A549 (cell line): Measurements from ENCODE around the gene CNTNAP5. TPM values are rescaled to one million over a fixed set of nuclear protein-coding genes. Genes with fewer than 3 reads are reported as not detected.

Experiments
- ATAC-seq, 2 experiments: fragments of 200-7000 bp in 1 of 2; fragments of >200 bp in 1 of 2; cut with Nextera tagmentation in 1 of 2; cut with Tn5 transposase in 1 of 2; 3 replicates each; pipeline versions ENCODE4 v1.8.0 to v1.9.1; 2018 to 2020; ENCODE audit warnings: mild to moderate bottlenecking in 1 of 2, moderate library complexity in 1 of 2
- CTCF ChIA-PET: fragments of 300-600 bp; sonication (Branson Sonifier 250); formaldehyde crosslinking; extraction: SDS; loops from one replicate; lab custom pipeline; 2021; ENCODE audit warnings: antibody characterized with exemption, inconsistent platforms; lab: Yijun Ruan, JAX
- POLR2A ChIA-PET: fragments of 350-600 bp; formaldehyde crosslinking; extraction: SDS; loops from one replicate; lab custom pipeline; 2021; ENCODE audit warnings: antibody characterized with exemption, inconsistent platforms; lab: Yijun Ruan, JAX
- DNase-seq, 2 experiments: peaks; one replicate each; pipeline versions ENCODE4 v3.0.0 to v3.0.0-alpha.2; 2011 to 2016; ENCODE audit warnings: low read depth in 1 of 2, low spot score in 1 of 2
- FAIRE-seq: peaks from 2 replicates; lab custom pipeline; 2011; peaks lifted over from hg19 to GRCh38; lab: Jason Lieb, UNC
- H3K27ac ChIP-seq, 2 experiments: fragments of >200 bp; sonication (Bioruptor Twin); formaldehyde crosslinking; 3 replicates each; pipeline ENCODE4 v1.5.1; 2016 to 2017
- H3K4me1 ChIP-seq: fragments of >200 bp; sonication (Bioruptor Twin); formaldehyde crosslinking; 3 replicates; pipeline ENCODE4 v1.6.1; 2016
- H3K4me2 ChIP-seq: fragments of >200 bp; sonication (Bioruptor Twin); formaldehyde crosslinking; 3 replicates; pipeline ENCODE4 v1.6.1; 2016
- H3K4me3 ChIP-seq: fragments of >200 bp; sonication (Bioruptor Twin); formaldehyde crosslinking; 3 replicates; pipeline ENCODE4 v1.5.1; 2016
- H3K9me3 ChIP-seq: fragments of >200 bp; sonication (Bioruptor Twin); formaldehyde crosslinking; 3 replicates; pipeline ENCODE4 v1.6.1; 2016
- BHLHE40 ChIP-seq: IDR thresholded peaks from 2 replicates; pipeline ENCODE4 v1.6.1; 2012; ENCODE audit warnings: low read depth, low read length, inconsistent platforms
- CBX2 ChIP-seq: fragments of 200-600 bp; sonication (generic); IDR thresholded peaks from 2 replicates; pipeline ENCODE4 v1.6.1; 2016; ENCODE audit warnings: low read depth, mild to moderate bottlenecking, borderline replicate concordance
- EHF ChIP-seq: fragments of 250-450 bp; sonication (Bioruptor Pico); IDR thresholded peaks from 2 replicates; pipeline ENCODE4 v1.5.0; 2020; ENCODE audit warnings: mild to moderate bottlenecking
- EHMT2 ChIP-seq: fragments of 200-600 bp; sonication (generic); IDR thresholded peaks from 2 replicates; pipeline ENCODE4 v1.6.1; 2016; ENCODE audit warnings: antibody characterized with exemption, low read depth, mild to moderate bottlenecking, moderate library complexity
- EP300 ChIP-seq, 2 experiments: fragments of >200 bp; sonication (Bioruptor Twin); formaldehyde crosslinking; IDR thresholded peaks; 2 replicates in 1 of 2; 3 replicates in 1 of 2; pipeline ENCODE4 v1.6.1; 2016 to 2017
- FOSL2 ChIP-seq, 2 experiments: fragments of 450-650 bp in 1 of 2; fragments of >200 bp in 1 of 2; sonication (Bioruptor Twin) in 1 of 2; formaldehyde crosslinking; IDR thresholded peaks; 2 replicates each; pipeline versions ENCODE4 v1.5.0 to v1.6.1; 2016 to 2020; ENCODE audit warnings: mild to moderate bottlenecking in 1 of 2, moderate library complexity in 1 of 2
- FOXS1 ChIP-seq: fragments of 250-450 bp; sonication (Bioruptor Pico); IDR thresholded peaks from 2 replicates; pipeline ENCODE4 v1.5.0; 2020; ENCODE audit warnings: mild to moderate bottlenecking, moderate library complexity
- GATA3 ChIP-seq: IDR thresholded peaks from 2 replicates; pipeline ENCODE4 v1.6.1; 2012; ENCODE audit warnings: borderline replicate concordance
- HDAC2 ChIP-seq: fragments of 200-600 bp; sonication (generic); IDR thresholded peaks from 2 replicates; pipeline ENCODE4 v1.6.1; 2016
- HOXA7 ChIP-seq: fragments of 250-450 bp; sonication (Bioruptor Pico); IDR thresholded peaks from 2 replicates; pipeline ENCODE4 v1.5.0; 2020; ENCODE audit warnings: mild to moderate bottlenecking, moderate library complexity
- HOXB13 ChIP-seq: fragments of 250-450 bp; sonication (Bioruptor Pico); IDR thresholded peaks from 2 replicates; pipeline ENCODE4 v1.5.0; 2020; ENCODE audit warnings: low read depth, mild to moderate bottlenecking, moderate library complexity
- JUNB ChIP-seq: fragments of >200 bp; sonication (Bioruptor Twin); formaldehyde crosslinking; IDR thresholded peaks from 2 replicates; pipeline ENCODE4 v1.6.1; 2016
- KDM1A ChIP-seq: fragments of 200-600 bp; sonication (generic); IDR thresholded peaks from 2 replicates; pipeline ENCODE4 v1.6.1; 2016; ENCODE audit warnings: low read depth, mild to moderate bottlenecking
- NPAS2 ChIP-seq: fragments of 250-450 bp; sonication (Bioruptor Pico); IDR thresholded peaks from 2 replicates; pipeline ENCODE4 v1.8.0; 2022; ENCODE audit warnings: mild to moderate bottlenecking, moderate library complexity, borderline replicate concordance
- PHF8 ChIP-seq: fragments of 200-600 bp; sonication (generic); IDR thresholded peaks from 2 replicates; pipeline ENCODE4 v1.6.1; 2016; ENCODE audit warnings: low read depth, mild to moderate bottlenecking, antibody characterized with exemption, moderate library complexity, borderline replicate concordance
- POLR2AphosphoS2 ChIP-seq: conservative IDR thresholded peaks from 2 replicates; pipeline ENCODE4 v1.6.1; 2012; ENCODE audit warnings: low read length, improper control_type of control experiment, inconsistent platforms
- RAD21 ChIP-seq, 2 experiments: fragments of >200 bp in 1 of 2; sonication (Bioruptor Twin) in 1 of 2; formaldehyde crosslinking in 1 of 2; IDR thresholded peaks in 1 of 2; conservative IDR thresholded peaks in 1 of 2; 2 replicates in 1 of 2; 3 replicates in 1 of 2; pipeline ENCODE4 v1.6.1; 2012 to 2018; ENCODE audit warnings: inconsistent platforms in 1 of 2
- RARB ChIP-seq: fragments of 250-450 bp; sonication (Bioruptor Pico); IDR thresholded peaks from 2 replicates; pipeline ENCODE4 v1.8.0; 2021; ENCODE audit warnings: mild to moderate bottlenecking, moderate library complexity
- SMC3 ChIP-seq: fragments of >200 bp; sonication (Bioruptor Twin); formaldehyde crosslinking; IDR thresholded peaks from 3 replicates; pipeline ENCODE4 v1.6.1; 2018; ENCODE audit warnings: inconsistent platforms
- SREBF2 ChIP-seq: fragments of 450-650 bp; IDR thresholded peaks from 2 replicates; pipeline ENCODE4 v1.6.1; 2014; ENCODE audit warnings: mild to moderate bottlenecking, moderate library complexity
- TFCP2L1 ChIP-seq: fragments of 250-450 bp; sonication (Bioruptor Pico); IDR thresholded peaks from 2 replicates; pipeline ENCODE4 v1.5.0; 2021; ENCODE audit warnings: mild to moderate bottlenecking
- ZC3H11A ChIP-seq: fragments of 450-650 bp; IDR thresholded peaks from 2 replicates; pipeline ENCODE4 v1.6.1; 2014; ENCODE audit warnings: antibody characterized with exemption, mild to moderate bottlenecking
- ZNF302 ChIP-seq: fragments of 250-450 bp; sonication (Bioruptor Pico); IDR thresholded peaks from 2 replicates; pipeline ENCODE4 v1.9.0; 2021; ENCODE audit warnings: inconsistent platforms, mild to moderate bottlenecking, moderate library complexity
- ZSCAN20 ChIP-seq: fragments of 250-450 bp; sonication (Bioruptor Pico); IDR thresholded peaks from 2 replicates; pipeline ENCODE4 v1.8.0; 2022; ENCODE audit warnings: mild to moderate bottlenecking, moderate library complexity
- WGBS: methylation state at CpG from one replicate; pipeline ENCODE4 v1.1.6; 2017; ENCODE audit errors: missing lambda C conversion rate; 5-methylcytosine and 5-hydroxymethylcytosine counted together
- polyA plus RNA-seq, 4 experiments: library from polyadenylated mRNA; depleted of rRNA in 3 of 4; stranded (reverse); fragments of >200 nt; fragmentation: RNase III in 1 of 4; extraction: RNeasy Plus Mini Kit Qiagen cat#74134 plus additional on column Dnase treatment in 1 of 4; gene quantifications; 2 replicates in 3 of 4; 3 replicates in 1 of 4; pipeline ENCODE4 v1.2.3, GENCODE V29; 2011 to 2017
- TF ChIP-seq, protein P1 (sequence below): fragments of 150-350 bp; IDR thresholded peaks from 2 replicates; pipeline ENCODE4 v1.6.1; 2014; ENCODE audit warnings: low read depth, mild to moderate bottlenecking, low read length
- TF ChIP-seq, protein P2 (sequence below): fragments of 250-450 bp; sonication (Bioruptor Pico); IDR thresholded peaks from 2 replicates; pipeline ENCODE4 v1.5.0; 2020; ENCODE audit warnings: low read depth, mild to moderate bottlenecking, moderate library complexity
- TF ChIP-seq, protein P3 (sequence below): IDR thresholded peaks from 2 replicates; pipeline ENCODE4 v1.6.1; 2012
- TF ChIP-seq, protein P4 (sequence below): fragments of >200 bp; sonication (Bioruptor Twin); formaldehyde crosslinking; IDR thresholded peaks from 3 replicates; pipeline ENCODE4 v1.6.1; 2016
- TF ChIP-seq, protein P5 (sequence below): fragments of >200 bp; sonication (Bioruptor Twin); formaldehyde crosslinking; IDR thresholded peaks from 3 replicates; pipeline ENCODE4 v1.5.1; 2016

Gene CNTNAP5
- polyA plus RNA-seq, 2 of the 4 experiments (the other 2 are of a cell fraction): not detected

GRCh38 chr2:124753842-124754241 lies 728.8 kb downstream of the CNTNAP5 start:
- no peak overlapping the region for H3K4me2 ChIP-seq
- DNase-seq: no peak
- ChIA-PET POLR2A (no interaction called here), CTCF (no interaction called here)
- no peak for ATAC-seq
- no peaks in the 10 kb centered on the region for H3K4me1 ChIP-seq
- 3% methylated on average over 3 of the region's 3 CpGs for WGBS
- no peak overlapping the region for H3K27ac ChIP-seq
- TF ChIP-seq, protein P1, sequence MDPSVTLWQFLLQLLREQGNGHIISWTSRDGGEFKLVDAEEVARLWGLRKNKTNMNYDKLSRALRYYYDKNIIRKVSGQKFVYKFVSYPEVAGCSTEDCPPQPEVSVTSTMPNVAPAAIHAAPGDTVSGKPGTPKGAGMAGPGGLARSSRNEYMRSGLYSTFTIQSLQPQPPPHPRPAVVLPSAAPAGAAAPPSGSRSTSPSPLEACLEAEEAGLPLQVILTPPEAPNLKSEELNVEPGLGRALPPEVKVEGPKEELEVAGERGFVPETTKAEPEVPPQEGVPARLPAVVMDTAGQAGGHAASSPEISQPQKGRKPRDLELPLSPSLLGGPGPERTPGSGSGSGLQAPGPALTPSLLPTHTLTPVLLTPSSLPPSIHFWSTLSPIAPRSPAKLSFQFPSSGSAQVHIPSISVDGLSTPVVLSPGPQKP: no peak
- TF ChIP-seq EHF (CRISPR knock-in tag) (no peak), HOXA7 (no peak), KDM1A (no peak), EP300 (IDR thresholded peaks at IDR 0.05) (no peak), HOXB13 (no peak), RARB (no peak), RAD21 (conservative IDR thresholded peaks at IDR 0.05 in 1 of 2, IDR thresholded peaks at IDR 0.05 in 1 of 2) (no peak), FOSL2 (IDR thresholded peaks at IDR 0.05) (no peak), FOSL2 (CRISPR knock-in tag; IDR thresholded peaks at IDR 0.05) (no peak), EHMT2 (no peak), SMC3 (no peak), TFCP2L1 (no peak), JUNB (no peak), GATA3 (no peak), ZSCAN20 (CRISPR knock-in tag) (no peak), SREBF2 (no peak), POLR2AphosphoS2 (no peak)
- TF ChIP-seq, protein P2, sequence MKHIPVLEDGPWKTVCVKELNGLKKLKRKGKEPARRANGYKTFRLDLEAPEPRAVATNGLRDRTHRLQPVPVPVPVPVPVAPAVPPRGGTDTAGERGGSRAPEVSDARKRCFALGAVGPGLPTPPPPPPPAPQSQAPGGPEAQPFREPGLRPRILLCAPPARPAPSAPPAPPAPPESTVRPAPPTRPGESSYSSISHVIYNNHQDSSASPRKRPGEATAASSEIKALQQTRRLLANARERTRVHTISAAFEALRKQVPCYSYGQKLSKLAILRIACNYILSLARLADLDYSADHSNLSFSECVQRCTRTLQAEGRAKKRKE: no peak
- H3K4me3 ChIP-seq: no peak overlapping the region
- FAIRE-seq: no peak
- no peaks in the 10 kb centered on the region; the same call in 2 of the 3 replicates for H3K9me3 ChIP-seq

DNA sequence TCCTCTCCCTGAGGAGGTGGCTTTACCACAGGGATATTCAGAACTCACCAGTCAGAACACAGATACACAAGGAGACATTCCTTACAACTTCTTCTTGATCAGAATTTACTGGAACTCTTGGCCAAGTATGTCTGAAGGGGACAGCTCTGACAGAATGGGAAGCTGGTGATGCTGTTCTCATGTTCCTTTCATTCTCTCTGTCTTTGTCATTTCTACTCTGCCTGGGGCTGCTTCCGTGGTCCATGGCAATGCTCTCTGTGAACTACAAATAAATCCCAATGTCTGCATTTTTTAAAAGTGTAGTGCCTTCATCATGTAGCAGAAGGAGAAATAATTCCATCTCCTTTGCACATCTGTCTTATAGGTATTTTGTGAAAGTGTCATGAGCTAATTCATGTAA lies 730.3 kb downstream of the CNTNAP5 start:
- 0% methylated on average over 1 of the region's 1 CpG for WGBS
- CTCF ChIA-PET: no interaction called here
- DNase-seq (no peak), FAIRE-seq (no peak)
- H3K27ac ChIP-seq: no peak overlapping the region
- H3K4me2 ChIP-seq: no peak overlapping the region
- H3K9me3 ChIP-seq: no peaks in the 10 kb centered on the region; the same call in 2 of the 3 replicates
- TF ChIP-seq HOXB13 (no peak), SMC3 (no peak), CBX2 (no peak), NPAS2 (CRISPR knock-in tag) (no peak), SREBF2 (no peak), ZC3H11A (no peak)
- TF ChIP-seq, protein P3, sequence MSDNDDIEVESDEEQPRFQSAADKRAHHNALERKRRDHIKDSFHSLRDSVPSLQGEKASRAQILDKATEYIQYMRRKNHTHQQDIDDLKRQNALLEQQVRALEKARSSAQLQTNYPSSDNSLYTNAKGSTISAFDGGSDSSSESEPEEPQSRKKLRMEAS: no peak
- TF ChIP-seq, protein P4, sequence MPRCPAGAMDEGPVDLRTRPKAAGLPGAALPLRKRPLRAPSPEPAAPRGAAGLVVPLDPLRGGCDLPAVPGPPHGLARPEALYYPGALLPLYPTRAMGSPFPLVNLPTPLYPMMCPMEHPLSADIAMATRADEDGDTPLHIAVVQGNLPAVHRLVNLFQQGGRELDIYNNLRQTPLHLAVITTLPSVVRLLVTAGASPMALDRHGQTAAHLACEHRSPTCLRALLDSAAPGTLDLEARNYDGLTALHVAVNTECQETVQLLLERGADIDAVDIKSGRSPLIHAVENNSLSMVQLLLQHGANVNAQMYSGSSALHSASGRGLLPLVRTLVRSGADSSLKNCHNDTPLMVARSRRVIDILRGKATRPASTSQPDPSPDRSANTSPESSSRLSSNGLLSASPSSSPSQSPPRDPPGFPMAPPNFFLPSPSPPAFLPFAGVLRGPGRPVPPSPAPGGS: no peak
- TF ChIP-seq, all 56 proteins: peak for 0
- ATAC-seq: no peak
- POLR2A ChIA-PET: no interaction called here
- Histone ChIP-seq H3K4me1 (no peaks in the 10 kb centered on the region), H3K4me3 (no peak overlapping the region)

- TF ChIP-seq EHF (CRISPR knock-in tag): no peak
- TF ChIP-seq FOXS1 (CRISPR knock-in tag): no peak
- TF ChIP-seq HDAC2: no peak
- no peak for TF ChIP-seq BHLHE40
- TF ChIP-seq CBX2: no peak
- TF ChIP-seq, protein P5, sequence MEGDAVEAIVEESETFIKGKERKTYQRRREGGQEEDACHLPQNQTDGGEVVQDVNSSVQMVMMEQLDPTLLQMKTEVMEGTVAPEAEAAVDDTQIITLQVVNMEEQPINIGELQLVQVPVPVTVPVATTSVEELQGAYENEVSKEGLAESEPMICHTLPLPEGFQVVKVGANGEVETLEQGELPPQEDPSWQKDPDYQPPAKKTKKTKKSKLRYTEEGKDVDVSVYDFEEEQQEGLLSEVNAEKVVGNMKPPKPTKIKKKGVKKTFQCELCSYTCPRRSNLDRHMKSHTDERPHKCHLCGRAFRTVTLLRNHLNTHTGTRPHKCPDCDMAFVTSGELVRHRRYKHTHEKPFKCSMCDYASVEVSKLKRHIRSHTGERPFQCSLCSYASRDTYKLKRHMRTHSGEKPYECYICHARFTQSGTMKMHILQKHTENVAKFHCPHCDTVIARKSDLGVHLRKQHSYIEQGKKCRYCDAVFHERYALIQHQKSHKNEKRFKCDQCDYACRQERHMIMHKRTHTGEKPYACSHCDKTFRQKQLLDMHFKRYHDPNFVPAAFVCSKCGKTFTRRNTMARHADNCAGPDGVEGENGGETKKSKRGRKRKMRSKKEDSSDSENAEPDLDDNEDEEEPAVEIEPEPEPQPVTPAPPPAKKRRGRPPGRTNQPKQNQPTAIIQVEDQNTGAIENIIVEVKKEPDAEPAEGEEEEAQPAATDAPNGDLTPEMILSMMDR: no peak
- no peak for TF ChIP-seq ZNF302 (CRISPR knock-in tag)
- TF ChIP-seq PHF8: no peak
- TF ChIP-seq, protein P3: no peak
- Histone ChIP-seq H3K4me3 (no peak overlapping the region), H3K4me1 (no peaks in the 10 kb centered on the region), H3K9me3 (no peaks in the 10 kb centered on the region; the same call in 2 of the 3 replicates), H3K4me2 (no peak overlapping the region), H3K27ac (no peak overlapping the region)
- DNase-seq: no peak
- WGBS: under 1% methylated on average over 4 of the region's 4 CpGs
- ChIA-PET POLR2A (no interaction called here), CTCF (no interaction called here)
- FAIRE-seq: no peak
- no peak for ATAC-seq
Measured at GRCh38 chr2:124756048-124756447, 731.0 kb downstream of the CNTNAP5 start.
